CD4-positive, alpha-beta T cell treated with Interleukin-6 at 100 ng/mL for 8 hours (primary cell): ENCODE measurements around the gene STYX.
A peak's percentile ranks its signal among the peaks of the same experiment; 100 is the strongest.

Experiments
- DNase-seq: peaks from one replicate; pipeline ENCODE4 v3.0.0-alpha.2; 2020; ENCODE audit warnings: mixed read lengths, low spot score

The STYX gene

GRCh38 chr14:52729925-52730708, at the start of gene STYX:
Gene STYX (plus strand): TSS chr14:52730166. CDS start chr14:52730475, 309 bp downstream.
- DNase-seq, result peak; percentile 98

- no peak for DNase-seq
Measured at GRCh38 chr14:52683985-52684520, 45.9 kb upstream of the STYX start.

- no peak for DNase-seq
Measured at GRCh38 chr14:52686176-52686575, 43.8 kb upstream of the STYX start.

GRCh38 chr14:52690983-52691760, 38.8 kb upstream of the STYX start:
- no peak for DNase-seq

- peak; percentile 38 for DNase-seq
Measured at GRCh38 chr14:52692248-52692962, 37.6 kb upstream of the STYX start.

- DNase-seq, result no peak
Measured at GRCh38 chr14:52693036-52693435, 36.9 kb upstream of the STYX start.

GRCh38 chr14:52693532-52693931, 36.4 kb upstream of the STYX start:
- no peak for DNase-seq

GRCh38 chr14:52694761-52695480, 35.0 kb upstream of the STYX start:
- DNase-seq, result peak; percentile 70

GRCh38 chr14:52695481-52696091, 34.4 kb upstream of the STYX start, which contains the start of gene ERO1A:
Gene ERO1A (minus strand): TSS chr14:52695558. CDS start chr14:52695481, 77 bp downstream.
- peak; percentile 43 for DNase-seq

- DNase-seq, result no peak
Measured at GRCh38 chr14:52700701-52701172, 29.2 kb upstream of the STYX start.

GRCh38 chr14:52701223-52701622, 28.7 kb upstream of the STYX start:
- no peak for DNase-seq

- DNase-seq, result no peak
Measured at GRCh38 chr14:52703225-52703624, 26.7 kb upstream of the STYX start.

GRCh38 chr14:52703664-52704063, 26.3 kb upstream of the STYX start:
- DNase-seq, result no peak

GRCh38 chr14:52706286-52706685, 23.7 kb upstream of the STYX start:
- DNase-seq, result peak; percentile 52

- DNase-seq, result peak; percentile 94
Measured at GRCh38 chr14:52706724-52707706, 23.0 kb upstream of the STYX start, which contains the start of gene PSMC6. Gene PSMC6 (plus strand): TSS chr14:52707200. CDS start chr14:52707220, 20 bp downstream.

GRCh38 chr14:52711666-52712065, 18.3 kb upstream of the STYX start:
- DNase-seq, result no peak

GRCh38 chr14:52716155-52716554, 13.8 kb upstream of the STYX start:
- no peak for DNase-seq

GRCh38 chr14:52723514-52724359, 6.2 kb upstream of the STYX start:
- DNase-seq, result no peak

GRCh38 chr14:52724360-52724644, 5.7 kb upstream of the STYX start:
- no peak for DNase-seq
